Fibroblast of peridontal ligament (primary cell): ENCODE results near the gene CLDND2.
A peak's percentile ranks its signal among the peaks of the same experiment; 100 is the strongest.
"Not testable (repeated sequence)": the region's sequence is repeated elsewhere in the genome, so short reads cannot be mapped to it uniquely, and the experiment has no call there.

Source experiments
- DNase-seq: peaks from one replicate; pipeline ENCODE4 v3.0.0-alpha.2; 2010; ENCODE audit errors: extremely low read depth

Gene CLDND2

GRCh38 chr19:51368366-51369282 is at the start of gene CLDND2:
Gene CLDND2, minus strand, starts transcription at chr19:51369003. Its CDS starts 426 bp downstream, at chr19:51368577.
- no peak for DNase-seq

- no peak for DNase-seq
Observed at GRCh38 chr19:51417810-51418157, 49.0 kb upstream of the CLDND2 start.

- no peak for DNase-seq
Observed at GRCh38 chr19:51417107-51417809, 48.5 kb upstream of the CLDND2 start, which contains the start of gene SIGLEC10. Gene SIGLEC10, minus strand, starts transcription at chr19:51417642. Its CDS starts 61 bp downstream, at chr19:51417581.

GRCh38 chr19:51416422-51416821 is 47.6 kb upstream of the CLDND2 start:
- not testable (repeated sequence) for DNase-seq

GRCh38 chr19:51415187-51415586 is 46.4 kb upstream of the CLDND2 start:
- DNase-seq = no peak

- no peak for DNase-seq
Observed at GRCh38 chr19:51410950-51411748, 42.3 kb upstream of the CLDND2 start.

- DNase-seq = peak; percentile 17
Observed at GRCh38 chr19:51407511-51408131, 38.8 kb upstream of the CLDND2 start.

- DNase-seq = no peak
Observed at GRCh38 chr19:51402117-51402516, 33.3 kb upstream of the CLDND2 start.

GRCh38 chr19:51399936-51400335 is 31.1 kb upstream of the CLDND2 start:
- DNase-seq = peak; percentile 35

GRCh38 chr19:51399231-51399630 is 30.4 kb upstream of the CLDND2 start:
- DNase-seq = no peak

- peak; percentile 47 for DNase-seq
Observed at GRCh38 chr19:51398096-51398704, 29.4 kb upstream of the CLDND2 start.

- peak; percentile 66 for DNase-seq
Observed at GRCh38 chr19:51397453-51397852, 28.6 kb upstream of the CLDND2 start.

- DNase-seq = no peak
Observed at GRCh38 chr19:51396175-51396574, 27.4 kb upstream of the CLDND2 start.

- DNase-seq = peak; percentile 99
Observed at GRCh38 chr19:51394050-51394836, 25.4 kb upstream of the CLDND2 start.

GRCh38 chr19:51392701-51393100 is 23.9 kb upstream of the CLDND2 start:
- no peak for DNase-seq

GRCh38 chr19:51391073-51391611 is 22.3 kb upstream of the CLDND2 start:
- DNase-seq = no peak

GRCh38 chr19:51389143-51389542 is 20.3 kb upstream of the CLDND2 start:
- DNase-seq = no peak

GRCh38 chr19:51387924-51388389 is 19.2 kb upstream of the CLDND2 start, which contains the start of gene LIM2:
Gene LIM2, minus strand, starts transcription at chr19:51387974. Its CDS starts 531 bp downstream, at chr19:51387443.
- DNase-seq = no peak

GRCh38 chr19:51386882-51387520 is 18.2 kb upstream of the CLDND2 start:
- DNase-seq = no peak
